Measurements from ENCODE around the gene SHC1.
"Not testable (repeated sequence)": the region's sequence is repeated elsewhere in the genome, so short reads cannot be mapped to it uniquely, and the experiment has no call there.

Gene SHC1

GRCh38 chr1:154995301-154995983, 24.9 kb upstream of the SHC1 start:
- DNase-seq (ENCODE audit: low read depth), result not testable (repeated sequence)

GRCh38 chr1:154994591-154994990, 24.0 kb upstream of the SHC1 start:
- no peak for DNase-seq (ENCODE audit: low read depth)

- no peak for DNase-seq (ENCODE audit: low read depth)
Observed at GRCh38 chr1:154994269-154994587, 23.7 kb upstream of the SHC1 start.

- DNase-seq (ENCODE audit: low read depth), result no peak
Observed at GRCh38 chr1:154993572-154994268, 23.2 kb upstream of the SHC1 start, which contains the start of gene LENEP. Gene LENEP, plus strand, starts transcription at chr1:154993586. Its CDS starts 22 bp downstream, at chr1:154993608.

GRCh38 chr1:154992721-154993571, 22.4 kb upstream of the SHC1 start:
- no peak for DNase-seq (ENCODE audit: low read depth)

DNA sequence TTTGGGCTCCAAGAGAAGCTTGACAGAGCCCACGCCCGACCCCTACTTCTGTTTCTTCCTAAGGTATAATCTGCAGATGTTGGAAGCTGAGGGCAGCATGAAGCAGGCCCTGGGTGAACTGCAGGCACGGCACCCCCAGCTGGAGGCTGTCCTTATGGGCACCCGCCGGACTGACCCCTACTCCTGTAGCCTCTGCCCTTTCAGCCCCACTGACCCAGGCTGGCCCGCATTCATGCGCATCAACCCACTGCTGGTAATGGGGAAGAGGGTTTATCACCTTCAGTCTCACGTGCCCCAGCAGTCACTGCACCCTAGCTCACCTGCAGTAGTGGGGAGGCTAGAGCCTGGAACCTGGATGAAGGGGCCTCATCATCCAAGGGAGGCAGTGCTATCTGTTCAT, 19.7 kb upstream of the SHC1 start:
- DNase-seq (ENCODE audit: low read depth), result no peak

GRCh38 chr1:154989195-154989860, 18.8 kb upstream of the SHC1 start:
- no peak for DNase-seq (ENCODE audit: low read depth)

- DNase-seq (ENCODE audit: low read depth), result no peak
Observed at GRCh38 chr1:154988058-154988954, 17.8 kb upstream of the SHC1 start.

DNA sequence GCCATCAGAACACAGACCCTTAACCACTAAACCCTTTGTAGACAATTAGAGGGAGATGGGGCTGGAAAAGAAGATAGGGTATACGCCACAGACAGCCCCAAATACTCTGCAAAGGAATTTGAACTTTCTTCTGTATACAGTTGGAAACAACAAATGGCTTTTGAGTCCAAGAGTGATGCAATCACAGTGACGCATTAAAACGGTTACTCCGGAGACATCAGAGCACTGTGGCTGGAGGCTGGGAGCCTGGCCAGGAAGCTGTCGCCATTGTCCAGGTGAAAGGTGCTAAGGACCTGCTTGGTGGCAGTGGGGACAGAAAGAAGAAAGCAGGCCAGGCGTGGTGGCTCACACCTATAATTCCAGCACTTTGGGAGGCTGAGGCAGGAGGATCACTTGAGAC, 16.8 kb upstream of the SHC1 start:
- DNase-seq (ENCODE audit: low read depth), result no peak

- DNase-seq (ENCODE audit: low read depth), result not testable (repeated sequence)
Observed at GRCh38 chr1:154986736-154987135, 16.2 kb upstream of the SHC1 start.

DNA sequence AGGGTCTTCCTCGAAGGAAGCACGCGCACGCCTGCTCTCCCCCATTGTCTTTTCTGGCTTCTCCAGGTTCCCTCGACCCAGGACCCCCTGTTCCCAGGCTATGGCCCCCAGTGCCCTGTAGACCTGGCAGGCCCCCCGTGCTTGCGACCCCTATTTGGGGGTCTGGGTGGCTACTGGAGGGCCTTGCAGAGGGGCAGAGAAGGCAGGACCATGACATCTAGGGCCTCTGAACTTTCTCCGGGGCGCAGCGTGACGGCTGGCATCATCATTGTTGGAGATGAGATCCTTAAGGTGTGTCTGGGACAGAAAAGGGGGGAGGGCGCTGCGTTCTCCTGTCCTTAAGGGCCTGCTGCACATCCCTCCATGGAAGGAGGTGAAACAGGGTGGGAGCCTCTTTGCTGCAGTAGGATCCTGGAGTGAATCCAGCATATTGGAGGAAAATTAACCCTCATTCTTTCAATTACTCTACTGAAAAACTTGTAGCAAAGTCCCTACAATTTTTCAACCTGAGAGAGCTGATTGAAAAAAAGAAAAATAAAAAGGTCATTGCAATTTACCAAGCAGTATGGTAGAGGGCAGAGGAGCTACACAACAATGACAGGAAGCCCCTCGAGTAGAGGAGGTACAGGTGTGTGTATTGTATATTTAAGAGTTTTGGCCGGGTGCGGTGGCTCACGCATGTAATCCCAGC, 13.4 kb upstream of the SHC1 start:
- no peak for DNase-seq (ENCODE audit: low read depth)

- peak; percentile 75 for DNase-seq (ENCODE audit: low read depth)
Observed at GRCh38 chr1:154982897-154983648, 12.5 kb upstream of the SHC1 start, which contains the start of gene FLAD1. Gene FLAD1, plus strand, starts transcription at chr1:154983344. Its CDS starts 351 bp downstream, at chr1:154983695.

GRCh38 chr1:154982341-154982740, 11.8 kb upstream of the SHC1 start:
- DNase-seq (ENCODE audit: low read depth), result no peak

- no peak for DNase-seq (ENCODE audit: low read depth)
Observed at GRCh38 chr1:154978360-154978759, 7.8 kb upstream of the SHC1 start.

DNA sequence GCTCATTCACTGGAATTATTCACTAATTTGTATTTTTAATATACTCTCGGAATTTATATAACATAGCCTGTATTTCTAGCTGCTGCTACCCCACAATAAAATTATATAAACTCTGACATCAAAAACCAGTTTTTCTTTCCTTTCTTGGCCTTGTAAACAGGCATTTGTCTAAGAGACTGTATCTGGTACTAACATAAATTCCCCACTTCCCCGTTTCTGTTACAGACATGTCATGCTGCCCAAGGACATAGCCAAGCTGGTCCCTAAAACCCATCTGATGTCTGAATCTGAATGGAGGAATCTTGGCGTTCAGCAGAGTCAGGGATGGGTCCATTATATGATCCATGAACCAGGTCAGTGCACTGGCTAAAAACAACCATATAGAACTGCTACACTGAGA, 7.2 kb upstream of the SHC1 start:
- DNase-seq (ENCODE audit: low read depth), result not testable (repeated sequence)

- peak; percentile 33 for DNase-seq (ENCODE audit: low read depth)
Observed at GRCh38 chr1:154975409-154976059, 5.0 kb upstream of the SHC1 start.

GRCh38 chr1:154974808-154975408, 4.4 kb upstream of the SHC1 start:
- peak; percentile 79 for DNase-seq (ENCODE audit: low read depth)

GRCh38 chr1:154974102-154974807, 3.7 kb upstream of the SHC1 start, which contains the start of gene CKS1B:
Gene CKS1B, plus strand, starts transcription at chr1:154974681. Its CDS starts 65 bp downstream, at chr1:154974746.
- peak; percentile 76 for DNase-seq (ENCODE audit: low read depth)
